ENCODE results near the gene CPLX4.
A peak's percentile ranks its signal among the peaks of the same experiment; 100 is the strongest.

CPLX4 gene

DNA sequence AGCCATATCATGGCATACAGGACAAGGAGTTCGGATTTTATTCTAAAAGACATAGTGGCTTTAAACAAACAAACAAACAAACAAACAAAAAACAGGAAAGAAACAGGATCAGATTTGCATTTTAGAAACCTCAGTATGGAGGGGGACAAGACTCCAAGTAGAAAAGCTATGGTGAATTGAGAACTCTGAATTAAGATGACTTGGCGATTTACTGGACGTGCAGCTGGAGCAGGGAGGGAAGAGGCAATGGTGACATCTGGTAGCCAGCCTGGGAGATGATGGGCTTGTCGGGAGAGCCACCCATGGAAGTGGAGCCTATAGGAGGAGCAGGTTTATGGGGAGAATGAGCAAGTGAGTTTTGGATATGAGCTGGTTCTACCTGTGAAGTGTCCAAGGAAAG lies 13.2 kb downstream of the CPLX4 start:
- no peak for DNase-seq

DNA sequence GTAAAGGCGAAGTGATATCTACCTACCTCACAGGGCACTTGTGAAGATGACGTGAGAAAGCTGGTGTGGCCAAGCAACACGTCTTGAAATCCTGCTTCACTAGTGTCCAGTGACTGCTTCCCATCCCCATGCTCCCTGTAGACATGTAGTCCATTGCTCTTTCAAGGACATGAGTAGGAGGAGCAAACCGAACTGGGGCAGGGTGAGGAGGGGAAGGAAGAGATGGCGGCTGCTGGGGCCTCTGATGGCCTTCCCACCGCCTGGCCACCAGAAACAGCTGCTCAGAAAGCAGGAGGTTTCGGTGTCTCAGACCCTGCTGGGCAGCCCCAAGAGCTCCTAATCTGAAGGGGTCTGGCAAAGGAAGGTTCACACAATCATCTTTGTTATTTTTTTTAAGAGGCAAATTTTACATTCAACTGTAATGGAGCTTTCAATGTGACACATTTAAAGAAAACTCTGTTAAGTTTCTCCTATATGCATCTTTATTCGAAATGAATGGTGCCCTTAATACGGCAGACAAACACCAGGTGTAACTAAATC lies 14.7 kb downstream of the CPLX4 start:
- no peak for DNase-seq

DNA sequence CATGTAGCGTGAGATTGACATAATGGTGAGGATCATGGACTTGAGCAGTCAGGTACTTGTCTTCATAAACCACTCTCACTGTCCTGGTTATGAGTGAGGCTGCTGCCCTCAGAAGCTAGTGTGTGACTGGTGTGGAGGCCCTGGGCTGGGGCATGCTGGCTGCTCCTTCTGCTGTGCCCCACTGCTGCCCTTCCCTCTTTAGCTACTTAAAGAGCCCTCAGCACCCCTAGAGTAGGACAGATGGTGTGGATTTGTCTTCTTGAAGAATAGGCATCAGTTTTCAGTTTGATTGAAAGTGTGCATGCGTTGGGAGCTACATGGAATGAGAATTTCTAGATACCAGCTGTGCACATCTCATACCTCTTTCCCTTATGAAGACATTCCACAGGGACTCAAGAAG lies 15.4 kb downstream of the CPLX4 start:
- no peak for DNase-seq

DNA sequence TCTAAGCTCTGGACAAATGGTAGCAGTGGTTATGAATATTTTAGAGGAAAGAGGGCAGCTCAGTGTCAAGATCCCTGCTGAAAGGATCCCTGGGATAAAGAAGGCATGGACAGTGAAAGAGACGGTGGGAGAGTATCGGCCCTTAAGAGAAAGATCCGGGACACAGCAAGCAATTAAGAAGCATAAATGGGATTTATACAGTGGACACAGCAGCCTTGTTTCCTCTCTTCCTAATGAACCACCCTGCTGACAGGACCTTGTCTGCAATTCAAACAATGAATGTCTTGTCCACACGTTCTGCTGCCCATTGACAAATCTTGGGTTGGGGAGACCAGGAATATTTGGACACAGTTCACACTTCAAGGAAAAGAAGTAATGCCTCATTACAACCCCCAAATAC lies 16.5 kb downstream of the CPLX4 start:
- DNase-seq: no peak

DNA sequence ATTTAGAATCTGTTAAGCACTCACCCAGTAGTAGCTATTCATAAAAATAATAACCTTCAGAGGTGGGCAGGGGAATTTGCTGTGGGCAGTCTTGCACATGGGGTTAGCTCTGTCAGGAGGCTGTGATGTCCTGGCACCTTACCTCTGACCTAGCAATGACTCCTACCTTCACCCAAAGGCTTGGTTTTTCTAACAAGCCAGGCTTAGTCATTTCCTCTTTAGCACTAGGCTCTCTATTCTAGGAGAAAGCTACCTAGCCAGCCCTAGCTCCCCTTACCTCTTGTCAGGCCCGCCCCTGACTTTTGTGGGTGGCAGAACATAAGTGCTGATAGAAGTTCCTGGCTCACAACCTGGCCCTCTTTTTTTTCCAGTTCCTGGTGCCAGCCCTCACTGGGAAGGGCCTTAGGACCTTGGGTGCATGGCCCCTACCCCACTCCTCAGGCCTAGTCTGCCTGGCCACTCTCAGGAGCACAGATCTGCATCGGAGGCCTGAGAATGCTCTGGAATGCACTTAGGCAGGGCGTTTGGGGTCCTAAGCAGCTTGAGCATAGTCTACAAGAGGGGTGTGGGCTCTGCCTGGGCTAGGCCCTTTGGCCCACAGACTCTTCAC lies 17.7 kb downstream of the CPLX4 start:
- DNase-seq: no peak

DNA sequence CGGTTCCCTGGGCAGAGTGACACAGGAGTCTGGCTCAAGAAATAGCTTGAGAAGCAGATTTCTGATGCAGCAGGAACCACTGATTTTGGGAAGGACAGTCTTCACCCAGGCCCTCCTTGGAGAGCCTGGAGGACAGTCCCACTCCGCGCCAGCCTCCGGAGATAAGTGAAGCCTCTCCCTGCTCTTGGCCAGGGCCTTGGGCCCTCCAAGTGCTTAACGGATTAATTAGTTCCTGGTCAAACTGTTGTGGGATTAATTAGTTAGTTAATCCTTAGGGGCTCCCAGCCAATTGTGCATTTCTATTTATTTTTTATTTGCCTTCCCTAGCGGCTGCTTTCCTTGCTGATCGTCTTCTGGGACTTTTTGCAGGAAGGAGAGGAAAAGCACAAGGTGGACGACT lies 19.6 kb downstream of the CPLX4 start:
- no peak for DNase-seq

DNA sequence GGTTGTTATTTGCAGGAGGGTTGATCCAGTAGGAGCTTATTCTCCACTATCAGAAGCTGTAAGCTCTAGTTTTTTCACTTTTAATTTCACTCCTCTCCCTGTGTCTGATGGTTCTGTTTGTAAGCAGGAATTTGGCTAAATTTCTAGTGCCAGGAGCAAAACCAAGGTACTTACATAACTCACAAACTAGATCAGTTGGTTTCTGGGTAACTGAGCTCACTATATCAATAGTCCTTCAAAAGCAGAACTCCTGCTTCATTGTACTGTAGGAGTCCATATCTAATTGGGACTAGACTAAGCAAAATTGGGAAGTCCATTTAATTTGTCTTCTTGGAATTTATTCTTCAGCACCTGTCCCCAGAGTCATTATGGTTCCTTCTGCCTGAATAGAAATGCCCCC lies 25.1 kb downstream of the CPLX4 start:
- no peak for DNase-seq

DNA sequence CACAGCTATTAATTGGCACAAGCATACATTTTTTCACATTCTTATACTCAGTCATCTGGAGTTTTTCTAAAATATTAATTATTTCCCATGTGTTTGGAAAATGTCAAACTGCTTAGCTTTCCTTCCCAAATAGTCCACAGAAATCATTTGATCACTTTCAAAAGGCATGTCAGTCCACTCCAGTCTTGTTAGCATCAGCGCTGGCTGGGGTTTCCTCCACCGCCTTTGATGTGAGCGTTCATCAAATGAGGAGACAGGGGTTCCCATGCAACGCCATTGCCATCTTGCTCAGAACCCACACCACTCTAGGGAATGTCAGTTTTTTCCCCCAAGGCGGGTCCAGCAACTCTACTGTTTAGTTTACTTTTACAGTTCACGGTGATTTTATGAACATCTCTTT lies 32.1 kb downstream of the CPLX4 start:
- DNase-seq: no peak

DNA sequence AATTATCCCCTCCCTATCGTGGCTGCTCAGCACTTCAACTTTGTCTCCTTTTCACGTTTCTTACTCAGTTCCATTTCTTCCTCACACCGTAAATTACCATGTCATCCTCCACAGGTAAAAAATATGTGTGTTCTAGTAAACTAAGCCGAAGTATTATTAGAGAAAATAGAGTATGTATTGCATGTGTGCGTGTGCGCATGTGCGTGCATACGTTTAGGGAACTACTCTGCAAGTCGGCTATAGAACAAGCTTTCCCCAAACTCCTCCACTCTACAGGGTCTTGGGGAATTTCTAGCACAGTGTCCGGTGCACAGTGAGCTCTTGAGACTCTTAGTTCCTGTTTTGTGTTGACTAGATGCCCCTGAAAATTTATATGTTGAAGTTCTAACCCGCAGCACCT lies 36.1 kb downstream of the CPLX4 start:
- no peak for DNase-seq

DNA sequence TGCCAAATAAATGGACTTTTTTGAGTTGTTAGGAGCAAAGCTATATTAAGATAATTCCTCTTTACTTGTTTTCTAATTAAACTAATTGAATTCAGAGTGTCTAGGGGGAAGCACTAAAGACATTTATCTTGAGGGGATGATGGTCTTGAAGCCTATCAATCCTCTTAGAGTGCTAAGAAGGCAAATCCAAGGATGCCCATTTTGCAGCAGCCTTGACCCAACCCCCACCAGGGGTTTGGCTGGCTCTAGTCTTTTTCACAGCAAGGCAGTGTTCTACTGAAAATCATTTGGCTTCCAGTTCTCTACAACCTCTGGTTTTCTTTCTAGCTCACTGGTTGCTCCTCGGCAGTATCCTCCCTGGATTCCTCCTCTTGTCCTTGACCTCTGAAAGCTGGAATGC lies 38.7 kb downstream of the CPLX4 start:
- DNase-seq: no peak

DNA sequence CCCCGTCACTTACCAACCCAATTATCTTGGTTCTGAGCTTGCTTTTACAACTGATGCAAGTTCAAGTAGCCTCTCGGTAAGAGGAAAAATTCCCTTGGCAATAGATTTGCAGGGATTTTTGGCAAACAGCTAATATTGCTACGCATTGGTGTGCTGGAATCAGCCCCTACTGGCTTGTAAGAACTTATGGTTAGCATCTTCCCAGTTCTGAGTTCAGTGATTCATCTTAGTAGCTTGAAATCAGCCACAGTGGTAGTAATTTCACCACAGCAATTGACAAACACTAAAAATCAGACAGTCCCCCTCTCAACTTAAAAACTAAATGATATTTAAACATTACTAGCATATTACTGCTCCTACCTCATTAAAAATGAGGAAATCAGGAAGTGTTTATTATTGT lies 39.3 kb downstream of the CPLX4 start:
- no peak for DNase-seq

DNA sequence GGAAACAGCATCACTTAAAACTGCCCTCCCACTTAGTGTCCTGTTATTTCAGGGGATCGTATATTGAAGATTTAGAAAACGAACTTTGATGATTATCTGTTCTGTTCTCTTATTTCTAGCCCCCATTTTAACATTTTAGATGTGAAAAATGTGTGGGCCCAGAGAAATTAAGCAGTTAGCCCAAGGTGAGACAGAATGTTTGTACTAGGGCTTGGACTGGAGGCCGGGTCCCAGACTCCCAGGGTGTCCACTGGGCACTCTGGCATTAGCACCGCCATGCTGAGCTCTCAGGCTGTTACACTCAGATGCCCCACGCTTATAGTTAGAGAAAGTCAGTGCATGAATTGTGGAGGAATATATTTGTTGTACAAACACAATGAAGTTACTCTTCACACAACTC lies 39.7 kb downstream of the CPLX4 start:
- DNase-seq: no peak

DNA sequence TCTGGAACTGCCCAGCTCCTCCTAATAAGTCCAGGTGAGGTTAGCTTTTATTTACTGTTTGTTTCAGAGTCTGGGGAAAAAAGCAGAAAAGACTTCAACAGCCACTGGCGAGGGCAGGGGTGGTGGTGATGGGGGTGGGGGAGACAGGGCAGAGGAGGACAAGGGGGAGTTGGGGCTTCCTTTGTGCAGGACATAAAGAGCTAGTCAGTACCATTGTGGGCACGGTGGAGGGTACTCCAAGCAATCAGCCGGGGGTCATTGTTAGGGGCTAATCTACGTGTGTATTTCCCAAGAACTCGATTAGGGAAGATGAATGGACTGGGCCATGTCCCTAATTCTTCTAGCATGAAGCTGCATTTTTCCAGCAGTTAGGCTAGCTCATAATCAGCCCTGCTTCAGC lies 42.4 kb downstream of the CPLX4 start:
- no peak for DNase-seq

DNA sequence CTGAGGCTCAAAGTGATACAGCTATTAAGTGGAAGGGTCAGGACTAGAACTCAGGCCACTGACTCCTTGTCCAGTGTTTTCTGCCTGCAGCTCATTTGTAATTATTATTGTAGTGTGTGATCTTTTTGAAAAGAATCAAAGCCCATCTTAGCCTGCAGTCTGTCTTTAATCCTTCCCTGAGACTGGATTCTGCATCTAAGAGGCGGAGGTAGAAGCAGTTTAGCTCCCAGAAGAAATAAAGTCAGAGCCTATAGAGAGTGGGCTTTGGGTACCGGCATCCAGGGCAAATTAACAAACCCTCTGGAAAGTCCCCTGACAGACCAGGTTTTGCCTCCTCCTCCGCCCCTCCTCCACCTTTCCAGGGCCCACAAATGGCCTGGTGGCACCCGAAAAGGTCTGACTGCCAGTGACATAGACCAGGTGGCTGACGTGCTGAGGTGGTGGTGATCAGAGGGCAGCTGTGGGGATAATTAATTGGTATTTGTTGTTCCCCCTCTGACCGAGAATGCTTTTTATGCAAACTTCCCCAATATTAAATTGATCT lies 43.0 kb downstream of the CPLX4 start:
- DNase-seq: no peak

DNA sequence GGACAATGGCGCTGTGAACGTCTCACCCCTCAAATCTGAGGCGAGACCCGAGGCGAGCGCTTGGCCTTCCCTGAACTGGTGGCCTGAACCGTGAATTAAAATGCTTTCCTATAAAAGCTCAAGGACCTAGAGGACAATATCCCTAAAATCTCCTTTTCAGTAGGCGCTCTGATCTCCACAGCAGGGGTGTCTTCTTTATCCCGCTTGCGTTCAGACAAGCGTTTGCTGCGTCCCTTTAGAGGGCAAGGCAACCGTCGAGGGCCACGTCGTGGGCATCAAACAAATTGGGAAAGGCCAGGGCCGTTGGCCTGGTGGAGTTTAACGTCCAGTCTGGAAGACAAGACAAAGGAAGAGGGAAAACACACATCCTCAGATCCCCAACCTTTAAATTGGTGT lies 43.9 kb downstream of the CPLX4 start:
- DNase-seq: no peak

DNA sequence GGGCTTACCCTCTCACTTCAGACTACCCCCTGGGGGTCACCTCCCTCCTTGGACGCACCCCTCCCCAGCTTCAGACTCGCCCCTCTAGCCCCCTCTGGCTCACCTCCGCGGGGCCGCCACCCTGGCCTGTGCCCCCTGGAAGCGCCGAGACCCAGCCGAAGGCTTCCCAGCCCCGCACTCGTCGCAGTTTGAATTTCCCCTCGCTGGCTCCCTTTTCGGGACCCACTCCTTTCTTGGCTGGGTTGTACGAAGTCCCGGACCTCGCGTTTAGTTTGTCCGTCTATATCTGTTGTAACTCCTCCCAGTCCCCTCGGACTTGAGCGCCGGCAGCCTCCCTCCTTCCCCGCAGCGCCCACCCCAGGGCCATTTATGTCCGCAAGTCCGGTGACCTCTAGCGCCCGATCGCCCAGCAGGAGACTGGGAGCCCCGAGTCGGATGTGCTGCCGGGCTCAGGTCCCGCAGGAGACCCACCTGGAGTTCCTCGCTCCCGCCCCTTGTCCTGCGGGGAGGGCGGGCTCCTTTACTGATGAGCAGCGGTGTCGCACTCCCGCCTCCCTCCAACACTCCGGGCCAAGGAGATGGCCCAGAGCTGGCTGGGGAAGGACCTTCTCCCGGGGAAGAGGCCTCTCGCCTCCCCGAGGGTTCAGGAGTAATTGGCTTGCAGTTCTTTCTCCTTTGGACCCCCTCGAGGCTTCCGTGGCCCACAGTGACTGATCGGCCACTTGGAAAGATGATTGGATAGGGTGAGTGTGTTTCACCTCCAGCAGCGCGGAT lies 44.5 kb downstream of the CPLX4 start:
- DNase-seq: no peak

DNA sequence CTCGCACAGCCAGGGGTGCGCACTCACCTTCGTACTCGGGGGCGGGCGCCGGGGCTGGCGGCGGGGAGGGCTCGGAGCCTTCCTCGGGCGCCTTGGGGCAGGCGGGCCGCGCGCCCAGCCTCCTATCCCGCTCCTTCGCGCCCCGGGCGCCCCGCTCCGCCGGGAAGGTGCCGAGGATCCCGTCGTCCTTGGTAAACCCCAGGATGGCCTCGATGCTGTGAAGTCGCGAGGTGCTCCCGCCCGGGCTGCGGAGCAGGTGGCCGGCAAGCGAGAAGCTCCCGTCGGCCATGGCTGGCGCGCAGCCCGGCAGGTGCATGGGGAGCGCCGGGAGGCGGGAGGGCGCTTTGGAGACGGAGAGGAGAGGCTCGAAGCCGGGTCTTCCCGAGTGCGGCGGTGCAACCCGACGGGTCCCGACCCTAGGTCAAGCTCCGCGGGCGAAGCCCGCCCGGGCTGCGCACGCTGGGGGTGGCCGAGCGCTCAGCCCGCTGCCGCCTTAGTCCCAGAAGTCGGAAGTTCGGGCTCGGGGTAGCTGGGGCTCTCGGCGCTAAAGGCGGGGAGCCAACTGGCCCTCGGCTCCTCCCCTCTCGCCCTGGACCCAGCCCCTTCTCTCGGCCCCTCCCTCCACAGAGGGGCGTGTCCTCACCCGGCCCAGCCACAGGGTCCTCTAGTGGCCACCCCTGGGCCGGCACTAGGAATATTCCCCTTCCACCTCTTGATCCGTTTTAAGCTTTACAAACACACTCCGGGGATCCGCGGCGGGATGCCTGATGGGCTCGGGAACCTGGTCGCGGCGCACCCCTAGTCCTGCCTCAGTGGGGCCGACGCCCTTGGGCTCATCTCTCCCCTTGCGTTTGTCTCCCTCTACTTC lies 45.3 kb downstream of the CPLX4 start, which contains the start of gene RAX:
TSS of gene RAX (minus strand) at position 564 of the 868 bp plus-strand sequence. CDS start at position 316, 248 bp downstream.
- DNase-seq: peak; percentile 5

DNA sequence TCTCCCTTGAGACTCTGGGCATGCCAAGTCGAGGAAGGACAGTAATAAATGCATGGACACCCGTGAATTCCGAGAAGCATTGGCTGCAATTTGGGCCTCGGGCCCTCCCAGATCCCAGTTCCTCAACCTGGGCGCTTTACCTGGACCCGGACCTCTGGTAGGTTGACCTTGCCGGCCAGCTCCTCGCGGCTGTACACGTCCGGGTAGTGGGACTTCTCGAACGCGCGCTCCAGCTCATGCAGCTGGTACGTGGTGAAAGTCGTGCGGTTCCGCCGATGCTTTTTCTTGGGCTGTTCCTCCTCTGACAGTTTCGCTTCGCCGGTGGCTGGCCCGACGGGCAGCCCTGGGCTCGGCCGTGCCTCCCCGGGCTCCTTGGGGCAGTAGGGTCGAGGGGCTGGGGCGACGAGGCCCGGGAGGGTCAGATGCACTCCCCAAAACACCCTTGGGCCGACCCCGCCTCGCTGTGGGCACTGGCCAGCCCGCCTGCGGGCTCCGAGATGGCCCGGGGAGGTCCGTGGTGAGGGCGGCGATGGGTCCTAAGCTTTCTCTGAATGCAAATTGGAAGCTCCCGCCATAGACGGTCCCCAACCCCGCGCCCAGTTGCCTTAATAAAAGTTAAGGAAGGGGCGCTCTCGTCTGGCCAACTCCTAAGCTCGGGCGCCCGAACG lies 46.1 kb downstream of the CPLX4 start:
- DNase-seq: peak; percentile 18

DNA sequence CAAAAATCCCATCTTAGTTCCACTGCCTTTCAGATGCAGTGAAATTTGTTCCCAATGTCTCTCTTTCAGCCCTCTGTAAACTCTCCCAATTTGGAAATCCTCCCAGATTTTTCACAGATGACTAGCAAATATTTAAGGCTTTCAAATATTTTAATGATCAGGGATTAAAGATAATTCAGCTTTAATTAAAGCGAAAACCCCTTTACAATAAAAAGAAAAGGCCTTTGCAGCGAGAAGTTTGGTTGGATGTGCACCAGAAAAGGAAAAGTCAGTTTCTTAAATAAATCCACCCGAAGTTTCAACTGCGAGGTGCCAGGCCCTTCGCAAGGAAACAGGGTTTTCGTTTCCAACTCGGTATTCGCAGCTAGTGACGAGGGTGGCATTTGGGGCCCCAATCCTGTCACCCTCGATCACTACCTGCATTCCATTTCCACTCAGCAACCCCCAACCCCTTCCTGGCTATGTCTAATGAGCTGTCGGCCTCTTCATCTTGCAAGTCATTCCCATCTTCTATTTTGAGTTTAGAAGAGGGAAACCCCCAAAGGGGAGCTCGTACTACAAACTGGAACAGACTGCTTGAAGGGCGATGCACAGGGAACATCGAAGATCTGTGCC lies 46.7 kb downstream of the CPLX4 start:
- DNase-seq: no peak

DNA sequence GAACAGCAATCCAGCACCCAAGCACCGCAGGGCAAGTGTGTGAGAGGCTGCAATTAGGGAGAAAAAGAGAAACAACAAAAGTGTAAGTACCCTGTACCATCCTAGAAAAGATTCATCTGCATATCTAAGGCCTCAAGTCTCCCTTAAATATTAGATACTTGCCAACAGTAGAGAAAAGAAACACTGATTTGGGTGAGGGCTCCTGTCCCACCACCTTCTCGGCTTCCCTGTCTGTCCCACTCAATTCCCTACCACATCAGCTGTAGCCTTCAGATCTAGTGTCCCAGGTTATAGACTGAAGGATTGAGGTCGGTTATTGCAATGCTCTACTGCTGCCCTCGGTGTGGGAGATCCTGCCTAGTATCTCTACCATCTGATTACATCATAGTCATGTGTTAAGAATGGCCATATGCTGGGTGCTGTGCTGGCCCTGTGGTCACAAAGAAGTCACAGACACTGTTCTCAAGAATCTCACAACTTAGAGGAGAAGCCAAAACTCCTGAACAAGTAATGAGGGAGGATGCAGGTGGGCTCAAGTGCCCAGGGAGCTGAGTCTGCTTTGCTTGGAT lies 47.7 kb downstream of the CPLX4 start:
- DNase-seq: no peak

DNA sequence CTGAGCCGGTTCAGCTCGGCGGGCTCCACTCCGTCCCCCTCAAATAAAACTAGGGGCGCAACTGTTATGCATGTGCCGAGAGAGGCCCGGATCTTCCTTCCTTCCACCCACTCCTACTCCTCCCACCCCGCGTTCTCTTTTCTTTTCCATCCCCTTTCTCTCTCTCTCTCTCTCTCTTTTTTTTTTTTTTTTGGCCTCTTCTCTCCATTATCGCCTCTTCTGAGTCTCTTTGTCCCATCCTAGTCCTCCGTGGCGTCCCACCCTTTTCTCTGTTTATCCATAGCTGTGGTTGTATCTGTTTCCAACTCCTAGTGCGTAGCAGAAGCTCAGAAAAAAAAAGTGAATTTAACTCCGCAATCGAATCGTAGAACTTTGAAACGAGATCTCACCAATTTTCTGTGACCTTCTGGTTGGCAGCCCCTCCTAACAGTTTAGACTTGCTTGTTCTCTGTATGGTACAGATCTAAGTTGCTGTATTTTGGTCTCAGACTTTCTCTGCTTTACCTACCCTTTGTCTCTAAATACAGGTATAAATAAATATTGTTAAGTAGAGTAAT lies 48.8 kb downstream of the CPLX4 start:
- DNase-seq: no peak

All from inflammatory macrophage treated with lipopolysaccharide for 4 hours (primary cell).